ENCODE measurements around the gene ZNF425.
"Not testable (repeated sequence)": the region's sequence is repeated elsewhere in the genome, so short reads cannot be mapped to it uniquely, and the experiment has no call there.

Gene ZNF425

DNA sequence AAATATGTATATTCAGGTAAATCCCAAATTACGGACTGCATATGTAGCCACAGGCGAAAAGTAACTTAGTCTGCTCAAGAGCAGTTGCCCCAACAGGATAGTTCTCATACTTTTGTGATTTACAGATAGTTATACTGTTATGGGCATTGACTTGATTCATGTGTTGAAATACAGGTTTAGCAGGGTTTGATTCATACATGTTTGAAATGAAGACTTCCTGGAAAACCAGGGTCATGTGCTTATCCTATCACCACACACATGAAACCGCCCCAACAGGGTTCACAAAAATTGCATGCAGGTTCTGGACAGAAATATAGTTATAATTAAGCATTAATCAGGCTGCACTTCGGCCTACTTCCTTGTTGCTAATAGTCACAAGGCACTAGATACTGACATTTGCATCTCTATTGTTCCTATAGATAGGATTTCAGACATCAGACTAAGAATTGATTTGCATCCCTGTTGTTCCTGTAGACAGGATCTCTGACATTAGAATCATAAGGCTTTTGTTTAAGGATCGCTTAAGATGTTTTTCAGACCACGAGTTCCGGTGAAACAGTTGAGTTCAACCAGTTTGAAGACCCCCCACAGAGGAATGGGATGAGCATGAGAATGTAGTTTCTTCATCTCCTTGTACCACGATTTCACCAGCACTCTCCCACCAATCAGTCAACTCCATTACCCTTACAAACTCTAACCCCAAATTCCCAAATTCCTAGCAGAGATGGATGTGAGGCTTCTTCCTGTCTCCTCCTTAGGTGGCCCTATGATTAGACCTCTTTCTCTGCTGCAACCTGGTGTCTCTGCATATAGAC lies 19.1 kb upstream of the ZNF425 start:
- DNase-seq (ENCODE audit: extremely low read depth, low read depth) = no peak
- TF ChIP-seq, protein P1, sequence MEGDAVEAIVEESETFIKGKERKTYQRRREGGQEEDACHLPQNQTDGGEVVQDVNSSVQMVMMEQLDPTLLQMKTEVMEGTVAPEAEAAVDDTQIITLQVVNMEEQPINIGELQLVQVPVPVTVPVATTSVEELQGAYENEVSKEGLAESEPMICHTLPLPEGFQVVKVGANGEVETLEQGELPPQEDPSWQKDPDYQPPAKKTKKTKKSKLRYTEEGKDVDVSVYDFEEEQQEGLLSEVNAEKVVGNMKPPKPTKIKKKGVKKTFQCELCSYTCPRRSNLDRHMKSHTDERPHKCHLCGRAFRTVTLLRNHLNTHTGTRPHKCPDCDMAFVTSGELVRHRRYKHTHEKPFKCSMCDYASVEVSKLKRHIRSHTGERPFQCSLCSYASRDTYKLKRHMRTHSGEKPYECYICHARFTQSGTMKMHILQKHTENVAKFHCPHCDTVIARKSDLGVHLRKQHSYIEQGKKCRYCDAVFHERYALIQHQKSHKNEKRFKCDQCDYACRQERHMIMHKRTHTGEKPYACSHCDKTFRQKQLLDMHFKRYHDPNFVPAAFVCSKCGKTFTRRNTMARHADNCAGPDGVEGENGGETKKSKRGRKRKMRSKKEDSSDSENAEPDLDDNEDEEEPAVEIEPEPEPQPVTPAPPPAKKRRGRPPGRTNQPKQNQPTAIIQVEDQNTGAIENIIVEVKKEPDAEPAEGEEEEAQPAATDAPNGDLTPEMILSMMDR (IDR thresholded peaks at IDR 0.05; ENCODE audit: low read depth, low read length) = no peak

DNA sequence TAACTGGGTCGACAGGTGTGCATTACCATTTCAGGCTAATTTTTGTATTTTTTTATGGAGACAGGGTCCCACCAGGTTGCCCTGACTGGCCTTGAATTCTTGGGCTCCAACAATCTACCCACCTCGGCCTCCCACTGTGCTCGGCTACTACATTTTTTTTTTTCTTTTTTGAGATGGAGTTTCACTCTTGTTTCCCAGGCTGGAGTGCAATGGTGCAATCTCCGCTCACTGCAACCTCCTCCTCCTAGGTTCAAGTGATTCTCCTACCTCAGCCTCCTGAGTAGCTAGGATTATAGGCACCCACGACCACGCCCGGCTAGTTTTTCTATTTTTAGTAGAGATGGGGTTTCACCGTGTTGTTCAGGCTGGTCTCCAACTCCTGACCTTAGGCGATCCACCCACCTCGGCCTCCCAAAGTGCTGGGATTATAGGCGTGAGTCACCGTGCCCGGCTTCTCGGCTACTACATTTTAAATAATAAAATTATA lies 18.4 kb upstream of the ZNF425 start:
- DNase-seq (ENCODE audit: extremely low read depth, low read depth) = not testable (repeated sequence)

DNA sequence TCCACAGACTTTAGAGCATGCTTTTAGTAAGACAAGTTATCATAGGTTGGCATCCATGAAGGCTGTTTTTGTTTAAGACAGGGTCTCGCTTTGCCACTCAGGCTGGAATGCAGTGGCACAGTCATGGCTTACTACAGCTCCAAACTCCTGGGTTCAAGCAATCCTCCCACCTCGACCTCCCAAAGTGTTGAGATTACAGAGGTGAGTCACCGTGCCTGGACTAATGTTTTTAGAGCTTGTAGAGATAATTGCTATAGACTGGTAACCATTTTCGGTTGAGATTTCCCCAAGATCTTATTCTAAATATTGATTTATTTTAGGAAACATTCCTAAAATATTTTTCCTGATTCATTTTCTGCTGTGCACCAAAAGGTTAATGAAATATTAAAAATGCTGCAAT lies 15.8 kb upstream of the ZNF425 start:
- TF ChIP-seq, protein P1 (IDR thresholded peaks at IDR 0.05; ENCODE audit: low read depth, low read length) = no peak
- DNase-seq (ENCODE audit: extremely low read depth, low read depth) = no peak

DNA sequence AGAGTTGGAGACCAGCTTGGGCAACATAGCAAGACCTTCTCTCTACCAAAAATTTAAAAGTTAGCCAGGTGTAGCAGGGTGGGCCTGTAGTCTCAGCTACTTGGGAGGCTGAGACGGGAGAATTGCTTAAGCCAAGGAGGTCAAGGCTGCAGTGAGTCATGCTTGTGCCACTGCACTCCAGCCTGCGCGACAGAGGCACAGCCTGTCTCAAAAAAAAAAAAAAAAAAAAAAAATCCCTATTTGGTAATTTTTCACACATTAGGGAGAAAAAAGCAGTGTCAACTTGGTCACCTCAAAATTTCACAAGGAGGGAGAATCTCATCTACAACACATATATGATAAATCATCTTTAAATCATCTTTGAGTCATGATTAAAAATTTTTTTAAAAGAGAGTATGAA lies 14.7 kb upstream of the ZNF425 start:
- TF ChIP-seq, protein P1 (IDR thresholded peaks at IDR 0.05; ENCODE audit: low read depth, low read length) = no peak
- DNase-seq (ENCODE audit: extremely low read depth, low read depth) = no peak

DNA sequence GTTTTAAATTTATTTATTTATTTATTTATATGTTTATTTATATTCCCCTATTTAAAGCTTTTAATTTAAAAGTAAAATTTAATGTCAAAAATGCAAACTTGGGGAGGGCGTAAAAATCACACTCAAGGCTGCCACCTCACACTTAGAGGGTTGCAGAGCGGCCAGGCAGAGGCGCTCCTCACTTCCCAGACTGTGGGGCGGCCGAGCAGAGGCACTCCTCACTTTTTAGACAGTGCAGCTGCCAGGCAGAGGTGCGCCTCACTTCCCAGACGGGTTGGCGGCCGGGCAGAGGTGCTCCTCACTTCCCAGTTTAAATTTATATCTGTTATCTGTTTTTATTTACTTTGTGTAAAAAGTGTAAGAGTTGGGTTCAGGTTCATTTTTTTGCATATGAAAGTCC lies 10.0 kb upstream of the ZNF425 start:
- DNase-seq (ENCODE audit: extremely low read depth, low read depth) = no peak
- TF ChIP-seq, protein P1 (IDR thresholded peaks at IDR 0.05; ENCODE audit: low read depth, low read length) = no peak

DNA sequence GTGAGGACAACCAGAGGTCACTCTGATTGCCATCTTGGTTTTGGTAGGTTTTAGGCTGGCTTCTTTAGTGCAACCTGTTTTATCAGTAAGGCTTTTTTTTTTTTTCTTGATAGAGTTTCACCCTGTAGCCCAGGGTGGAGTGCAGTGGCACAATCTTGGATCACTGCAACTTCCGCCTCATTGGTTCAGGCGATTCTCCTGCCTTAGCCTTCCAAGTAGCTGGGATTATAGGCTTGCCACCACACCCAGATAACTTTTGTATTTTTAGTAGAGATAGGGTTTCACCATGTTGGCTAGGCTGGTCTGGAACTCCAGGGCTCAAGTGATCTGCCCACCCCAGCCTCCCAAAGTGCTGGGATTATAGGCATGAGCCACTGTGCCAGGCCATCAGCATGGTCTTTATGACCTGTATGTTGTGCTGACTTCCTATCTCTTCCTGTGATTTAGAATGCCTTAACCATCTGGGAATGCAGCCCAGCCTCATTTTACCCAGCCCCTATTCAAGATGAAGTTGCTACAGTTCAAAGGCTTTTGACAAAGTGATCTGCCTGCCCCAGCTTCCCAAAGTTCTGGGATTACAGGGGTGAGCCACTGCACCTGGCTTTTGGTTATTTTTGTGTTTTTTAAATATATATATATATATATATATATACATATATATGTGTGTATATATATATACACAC lies 7.0 kb upstream of the ZNF425 start:
- DNase-seq (ENCODE audit: extremely low read depth, low read depth) = no peak
- TF ChIP-seq, protein P1 (IDR thresholded peaks at IDR 0.05; ENCODE audit: low read depth, low read length) = no peak

DNA sequence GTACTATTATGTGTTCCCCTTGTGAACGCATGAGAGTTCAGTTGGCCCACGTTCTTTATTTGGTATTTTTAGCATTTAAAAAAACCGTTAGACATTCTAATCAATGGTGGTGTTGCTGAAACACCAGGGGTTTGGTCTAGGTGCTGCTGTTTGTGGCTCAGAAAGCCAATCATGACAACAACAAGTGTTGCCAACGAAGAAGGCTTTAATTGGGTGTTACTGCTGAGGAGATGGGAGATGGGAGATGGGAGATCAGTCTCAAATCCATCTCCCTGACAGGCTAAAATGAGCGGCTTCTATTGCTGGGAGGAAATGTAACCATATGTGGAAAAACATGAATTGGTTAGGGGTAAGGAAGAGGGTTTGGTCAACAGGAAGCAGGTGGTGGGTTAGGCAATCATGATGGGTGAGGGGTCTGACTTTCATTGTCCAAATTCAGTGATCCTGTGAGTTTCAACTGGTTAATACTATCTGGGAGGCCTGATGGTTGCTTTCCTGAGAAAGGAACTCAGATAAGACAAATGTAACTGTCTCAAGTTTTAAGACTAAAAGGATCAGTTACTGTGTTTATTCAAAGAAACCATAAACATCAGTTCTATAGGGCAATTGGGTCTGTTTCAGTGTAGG lies 4.6 kb upstream of the ZNF425 start:
- DNase-seq (ENCODE audit: extremely low read depth, low read depth) = no peak
- TF ChIP-seq, protein P1 (IDR thresholded peaks at IDR 0.05; ENCODE audit: low read depth, low read length) = no peak
